Measurements from ENCODE around the gene E2F4.

E2F4 gene

DNA sequence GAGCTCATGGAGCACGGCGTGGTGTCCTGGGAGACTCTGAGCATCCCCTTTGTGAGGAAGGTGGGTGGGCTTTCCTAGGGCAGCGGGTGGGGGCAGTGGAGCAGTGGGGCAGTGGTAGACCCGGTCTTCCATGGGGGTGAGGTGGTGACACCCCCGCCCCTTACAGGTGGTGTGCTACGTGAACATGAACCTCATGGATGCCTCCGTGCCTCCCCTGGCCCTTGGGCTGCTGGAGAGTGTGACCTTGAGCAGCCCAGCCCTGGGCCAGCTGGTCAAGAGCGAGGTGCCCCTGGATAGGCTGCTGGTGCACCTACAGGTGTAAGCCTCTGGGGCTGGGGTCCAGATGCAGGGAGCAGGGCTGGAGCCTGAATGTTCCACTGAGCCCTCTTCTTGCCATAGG is 8.5 kb downstream of the E2F4 start:
- peak overlapping the region; percentile 92 for H3K27ac ChIP-seq
- TF ChIP-seq, protein P1, sequence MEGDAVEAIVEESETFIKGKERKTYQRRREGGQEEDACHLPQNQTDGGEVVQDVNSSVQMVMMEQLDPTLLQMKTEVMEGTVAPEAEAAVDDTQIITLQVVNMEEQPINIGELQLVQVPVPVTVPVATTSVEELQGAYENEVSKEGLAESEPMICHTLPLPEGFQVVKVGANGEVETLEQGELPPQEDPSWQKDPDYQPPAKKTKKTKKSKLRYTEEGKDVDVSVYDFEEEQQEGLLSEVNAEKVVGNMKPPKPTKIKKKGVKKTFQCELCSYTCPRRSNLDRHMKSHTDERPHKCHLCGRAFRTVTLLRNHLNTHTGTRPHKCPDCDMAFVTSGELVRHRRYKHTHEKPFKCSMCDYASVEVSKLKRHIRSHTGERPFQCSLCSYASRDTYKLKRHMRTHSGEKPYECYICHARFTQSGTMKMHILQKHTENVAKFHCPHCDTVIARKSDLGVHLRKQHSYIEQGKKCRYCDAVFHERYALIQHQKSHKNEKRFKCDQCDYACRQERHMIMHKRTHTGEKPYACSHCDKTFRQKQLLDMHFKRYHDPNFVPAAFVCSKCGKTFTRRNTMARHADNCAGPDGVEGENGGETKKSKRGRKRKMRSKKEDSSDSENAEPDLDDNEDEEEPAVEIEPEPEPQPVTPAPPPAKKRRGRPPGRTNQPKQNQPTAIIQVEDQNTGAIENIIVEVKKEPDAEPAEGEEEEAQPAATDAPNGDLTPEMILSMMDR (IDR thresholded peaks at IDR 0.05), result no peak
- TF ChIP-seq ZFX (IDR thresholded peaks at IDR 0.05; ENCODE audit: borderline replicate concordance), result no peak

GRCh38 chr16:67201411-67202345 is 9.7 kb downstream of the E2F4 start:
- H3K27ac ChIP-seq, result no peak overlapping the region

GRCh38 chr16:67202426-67202825 is 10.5 kb downstream of the E2F4 start:
- no peak overlapping the region for H3K27ac ChIP-seq
- no peak for TF ChIP-seq ZFX (IDR thresholded peaks at IDR 0.05; ENCODE audit: borderline replicate concordance)
- TF ChIP-seq, protein P1 (IDR thresholded peaks at IDR 0.05), result no peak

More at GRCh38 chr16:67201411-67202345, 9.7 kb downstream of the E2F4 start:
- TF ChIP-seq ZFX (IDR thresholded peaks at IDR 0.05; ENCODE audit: borderline replicate concordance), result no peak
- TF ChIP-seq, protein P1 (IDR thresholded peaks at IDR 0.05), result no peak

DNA sequence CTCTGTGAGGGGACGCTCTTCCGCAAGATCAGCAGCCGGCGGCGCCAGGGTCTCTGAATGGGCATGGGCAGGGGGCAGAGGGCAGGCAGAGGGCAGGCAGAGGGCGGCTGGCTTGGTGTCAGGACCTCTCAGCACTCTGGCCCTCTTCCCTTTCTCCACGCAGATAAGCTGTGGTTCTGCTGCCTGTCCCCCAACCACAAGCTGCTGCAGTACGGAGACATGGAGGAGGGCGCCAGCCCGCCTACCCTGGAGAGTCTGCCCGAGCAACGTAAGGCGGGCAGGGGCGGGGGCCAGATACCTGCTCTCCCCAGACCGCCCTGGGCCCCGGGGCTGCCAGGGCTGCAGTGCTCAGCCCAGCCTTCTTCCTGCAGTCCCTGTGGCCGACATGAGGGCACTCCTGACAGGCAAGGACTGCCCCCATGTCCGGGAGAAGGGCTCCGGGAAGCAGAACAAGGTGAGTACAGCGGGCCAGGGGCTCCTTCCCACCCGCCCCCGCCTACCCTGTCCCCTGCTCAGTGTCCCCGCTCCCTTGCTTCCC is 11.1 kb downstream of the E2F4 start:
- no peak overlapping the region for H3K27ac ChIP-seq
- TF ChIP-seq ZFX (IDR thresholded peaks at IDR 0.05; ENCODE audit: borderline replicate concordance), result no peak
- TF ChIP-seq, protein P1 (IDR thresholded peaks at IDR 0.05), result no peak

DNA sequence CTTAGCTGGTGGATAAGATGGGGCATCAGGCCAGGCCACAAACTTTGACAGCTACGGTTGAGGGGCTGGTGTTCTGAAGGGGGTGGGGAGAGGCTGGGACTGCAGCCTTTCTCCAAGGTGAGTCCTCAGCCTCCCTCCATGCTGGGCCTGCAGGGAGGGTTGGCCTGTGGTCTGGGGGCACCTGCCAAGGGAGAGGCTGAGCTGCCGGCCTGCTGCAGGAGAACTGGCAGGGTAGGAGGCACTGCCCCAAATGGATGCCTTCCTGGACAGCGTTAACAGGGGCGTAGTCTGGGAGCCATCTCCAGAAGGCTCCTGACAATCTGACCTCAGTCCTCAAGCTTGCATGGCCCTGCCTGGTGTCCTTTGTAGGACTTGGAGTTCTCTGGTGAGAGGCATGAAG is 12.1 kb downstream of the E2F4 start:
- TF ChIP-seq, protein P1 (IDR thresholded peaks at IDR 0.05), result no peak
- no peak for TF ChIP-seq ZFX (IDR thresholded peaks at IDR 0.05; ENCODE audit: borderline replicate concordance)
- H3K27ac ChIP-seq, result 0 out of 2 replicates have a peak overlapping the region, but pooled peaks have one; percentile 73

GRCh38 chr16:67206129-67206837 is 14.3 kb downstream of the E2F4 start:
- TF ChIP-seq ZFX (IDR thresholded peaks at IDR 0.05; ENCODE audit: borderline replicate concordance), result no peak
- TF ChIP-seq, protein P1 (IDR thresholded peaks at IDR 0.05), result no peak
- H3K27ac ChIP-seq, result peak overlapping the region; percentile 73
